Neuronal stem cell (in vitro differentiated cells): ENCODE measurements around the gene AQP7. TPM values are rescaled to one million over a fixed set of nuclear protein-coding genes. Genes with fewer than 3 reads are reported as not detected.
"Not testable (repeated sequence)": the region's sequence is repeated elsewhere in the genome, so short reads cannot be mapped to it uniquely, and the experiment has no call there.

Experiments used
- DNase-seq: peaks from one replicate; pipeline ENCODE4 v3.0.0-alpha.2; 2013; ENCODE audit warnings: low spot score
- H2AFZ ChIP-seq: one replicate; pipeline ENCODE4 v1.6.1; 2013; ENCODE audit warnings: mild to moderate bottlenecking, low read length, inconsistent platforms
- H2AK5ac ChIP-seq: 2 replicates; pipeline ENCODE4 v1.6.1; 2013; ENCODE audit warnings: low read depth, mild to moderate bottlenecking, inconsistent platforms, low read length, moderate library complexity, mixed read lengths
- H2BK120ac ChIP-seq: 2 replicates; pipeline ENCODE4 v1.6.1; 2013; ENCODE audit warnings: low read depth, mild to moderate bottlenecking, inconsistent platforms, low read length, moderate library complexity, mixed read lengths
- H2BK12ac ChIP-seq: one replicate; pipeline ENCODE4 v1.6.1; 2013; ENCODE audit warnings: low read length, inconsistent platforms
- H2BK15ac ChIP-seq: 2 replicates; pipeline ENCODE4 v1.6.1; 2013; ENCODE audit warnings: mild to moderate bottlenecking, low read length, inconsistent platforms, mixed read lengths
- H2BK5ac ChIP-seq: one replicate; pipeline ENCODE4 v1.6.1; 2013; ENCODE audit warnings: inconsistent platforms, mild to moderate bottlenecking, low read length, moderate library complexity
- H3K14ac ChIP-seq: one replicate; pipeline ENCODE4 v1.6.1; 2013; ENCODE audit warnings: low read length, inconsistent platforms
- H3K18ac ChIP-seq: 2 replicates; pipeline ENCODE4 v1.6.1; 2013; ENCODE audit warnings: low read length, inconsistent platforms
- H3K23ac ChIP-seq: 2 replicates; pipeline ENCODE4 v1.6.1; 2013; ENCODE audit warnings: low read depth, mild to moderate bottlenecking, mixed read lengths, low read length, inconsistent platforms; ENCODE audit not compliant: poor library complexity
- H3K27ac ChIP-seq: replicated peaks from 3 replicates; pipeline ENCODE4 v1.5.1; 2013; ENCODE audit warnings: low read length, inconsistent platforms
- H3K27me3 ChIP-seq, 3 experiments: 2 replicates each; pipeline ENCODE4 v1.6.1; 2013; ENCODE audit warnings: low read length in 3 of 3, mild to moderate bottlenecking in 2 of 3, inconsistent platforms in 1 of 3, low read depth in 1 of 3, mixed read lengths in 1 of 3, moderate library complexity in 1 of 3; ENCODE audit not compliant: control insufficient read depth in 3 of 3, insufficient read depth in 3 of 3
- H3K36me3 ChIP-seq, 2 donors: replicated peaks in 1 of 2; 2 replicates each; pipeline ENCODE4 v1.6.1; 2013; ENCODE audit warnings: low read length in 2 of 2; ENCODE audit not compliant: control insufficient read depth in 2 of 2, insufficient read depth in 2 of 2
- H3K4ac ChIP-seq: 2 replicates; pipeline ENCODE4 v1.6.1; 2013; ENCODE audit warnings: inconsistent platforms, mild to moderate bottlenecking, low read length, moderate library complexity
- H3K4me1 ChIP-seq, 2 donors: 1 replicate in 1 of 2; 2 replicates in 1 of 2; pipeline ENCODE4 v1.6.1; 2013; ENCODE audit warnings: low read length in 2 of 2, low read depth in 1 of 2; ENCODE audit not compliant: control insufficient read depth in 2 of 2, insufficient read depth in 1 of 2
- H3K4me2 ChIP-seq: one replicate; pipeline ENCODE4 v1.6.1; 2013; ENCODE audit warnings: mild to moderate bottlenecking, low read length, inconsistent platforms; ENCODE audit not compliant: insufficient read depth, poor library complexity, severe bottlenecking
- H3K4me3 ChIP-seq, 2 donors: 2 replicates each; pipeline ENCODE4 v1.5.1; 2013; ENCODE audit warnings: low read length in 2 of 2, mild to moderate bottlenecking in 2 of 2, inconsistent platforms in 1 of 2, moderate library complexity in 1 of 2
- H3K79me1 ChIP-seq: one replicate; pipeline ENCODE4 v1.6.1; 2013; ENCODE audit warnings: low read depth, mild to moderate bottlenecking, inconsistent platforms, low read length, moderate library complexity
- H3K9ac ChIP-seq: one replicate; pipeline ENCODE4 v1.6.1; 2013; ENCODE audit warnings: mild to moderate bottlenecking, low read depth, low read length, inconsistent platforms; ENCODE audit not compliant: poor library complexity
- H3K9me3 ChIP-seq, 2 donors: replicated peaks in 1 of 2; 2 replicates each; pipeline versions ENCODE3 to v1.6.1; 2013; ENCODE audit warnings: low read length in 2 of 2, mild to moderate bottlenecking in 2 of 2, inconsistent platforms in 1 of 2, low read depth in 1 of 2, mixed read lengths in 1 of 2, moderate library complexity in 1 of 2; ENCODE audit not compliant: control insufficient read depth in 2 of 2, insufficient read depth in 1 of 2
- H4K8ac ChIP-seq: one replicate; pipeline ENCODE4 v1.6.1; 2013; ENCODE audit warnings: low read depth, mild to moderate bottlenecking, inconsistent platforms, low read length, moderate library complexity
- H4K91ac ChIP-seq: one replicate; pipeline ENCODE4 v1.6.1; 2013; ENCODE audit warnings: low read length, low read depth, mild to moderate bottlenecking, inconsistent platforms; ENCODE audit not compliant: poor library complexity
- WGBS, 2 donors: extraction: QIAGEN DNeasy Blood & Tissue Kit; methylation state at CpG; one replicate each; pipeline ENCODE4 v1.1.7; 2013; ENCODE audit warnings: missing lambda C conversion rate in 2 of 2, mixed read lengths in 1 of 2; ENCODE audit not compliant: insufficient read length in 2 of 2, insufficient replicate concordance in 1 of 2; ENCODE audit errors: extremely low coverage in 2 of 2; 5-methylcytosine and 5-hydroxymethylcytosine counted together
- polyA plus RNA-seq, 2 experiments: library from polyadenylated mRNA; stranded (reverse); fragments of 200-250 nt; gene quantifications; one replicate each; pipeline ENCODE4 v1.2.3, GENCODE V29; 2013

The AQP7 gene
- polyA plus RNA-seq (2013, experiment 1 of 2): not detected
- not detected for polyA plus RNA-seq (2013, experiment 2 of 2)

DNA sequence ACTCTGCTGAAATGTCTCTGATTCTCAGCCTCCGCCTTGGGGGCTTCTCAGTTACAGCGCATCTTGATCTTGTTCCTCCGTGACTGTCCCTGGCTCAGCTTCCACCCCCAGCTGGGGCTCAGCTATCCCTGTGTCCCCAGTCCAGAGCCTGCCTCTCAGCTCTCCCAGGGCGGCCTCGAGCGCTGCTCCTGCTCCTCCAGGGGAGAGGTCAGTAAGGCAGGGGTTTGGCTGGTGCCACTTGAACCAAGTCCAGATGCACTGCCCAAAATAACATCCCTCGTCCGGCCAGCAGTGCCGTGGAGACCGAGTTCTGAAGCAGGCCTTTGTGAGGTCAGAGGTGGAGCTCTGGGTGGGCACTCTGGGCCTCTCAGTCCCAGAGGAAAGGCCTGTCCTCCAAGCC is at the start of gene AQP7:
TSS of gene AQP7 (minus strand) at position 198 of the 400 bp plus-strand sequence. CDS start 1,306 bp downstream, outside the sequence.
- not testable (repeated sequence) for H3K27me3 ChIP-seq, H3K4me3 ChIP-seq, H2AK5ac ChIP-seq, H2BK120ac ChIP-seq, H3K4ac ChIP-seq, H4K91ac ChIP-seq, H3K27ac ChIP-seq, H3K23ac ChIP-seq, H3K36me3 ChIP-seq, H3K79me1 ChIP-seq, H3K9ac ChIP-seq, H2BK12ac ChIP-seq, H4K8ac ChIP-seq, H3K4me1 ChIP-seq, DNase-seq, H2BK5ac ChIP-seq, H3K14ac ChIP-seq, H3K9me3 ChIP-seq, H3K4me2 ChIP-seq
- WGBS, 2 donors: no CpG with 5 or more reads among the region's 10 CpGs
- peak within 1 kb of the TSS; percentile 63 for H2AFZ ChIP-seq
- peak within 1 kb of the TSS; percentile 98 for H2BK15ac ChIP-seq
- H3K18ac ChIP-seq: peak within 1 kb of the TSS; percentile 57

GRCh38 chr9:33450621-33451146 is 48.3 kb upstream of the AQP7 start:
- H3K14ac ChIP-seq: no peak overlapping the region
- H2AFZ ChIP-seq: no peak overlapping the region
- no peaks in the 10 kb centered on the region for H3K36me3 ChIP-seq
- peak overlapping the region; percentile 5 for H2BK15ac ChIP-seq
- H3K4me1 ChIP-seq: peaks cover 10 to 25% of the 10 kb centered on the region in 2 donors
- H2BK120ac ChIP-seq: no peak overlapping the region
- no peak overlapping the region for H3K23ac ChIP-seq
- H3K18ac ChIP-seq: no peak overlapping the region
- H4K8ac ChIP-seq: no peak overlapping the region
- no peak overlapping the region for H2BK12ac ChIP-seq
- no peak for DNase-seq
- WGBS, 2 donors: no CpG with 5 or more reads among the region's 4 CpGs
- no peak overlapping the region for H3K27ac ChIP-seq
- H3K9ac ChIP-seq: no peak overlapping the region
- no peak overlapping the region for H2AK5ac ChIP-seq
- peaks cover 0 to 24% (median 21%) of the 10 kb centered on the region in 3 experiments for H3K27me3 ChIP-seq
- no peak overlapping the region for H3K4me2 ChIP-seq
- peaks cover 0 to 2% of the 10 kb centered on the region in 2 donors for H3K9me3 ChIP-seq
- H4K91ac ChIP-seq: no peak overlapping the region
- H3K4me3 ChIP-seq: no peak overlapping the region
- H3K4ac ChIP-seq: no peak overlapping the region
- H3K79me1 ChIP-seq: no peaks in the 10 kb centered on the region
- no peak overlapping the region for H2BK5ac ChIP-seq

- no peak overlapping the region for H3K14ac ChIP-seq
- no peaks in the 10 kb centered on the region for H3K36me3 ChIP-seq
- H3K23ac ChIP-seq: no peak overlapping the region
- no CpG with 5 or more reads among the region's 5 CpGs for WGBS, 2 donors
- peaks cover 0 to 33% (median 21%) of the 10 kb centered on the region in 3 experiments for H3K27me3 ChIP-seq
- no peak overlapping the region for H2AFZ ChIP-seq
- no peak overlapping the region for H3K4me3 ChIP-seq
- DNase-seq: no peak
- no peak overlapping the region for H2BK5ac ChIP-seq
- peaks cover 10 to 27% of the 10 kb centered on the region in 2 donors for H3K4me1 ChIP-seq
- no peak overlapping the region for H3K9ac ChIP-seq
- no peak overlapping the region for H3K4me2 ChIP-seq
- H3K27ac ChIP-seq: no peak overlapping the region
- H3K18ac ChIP-seq: no peak overlapping the region
- no peak overlapping the region for H3K4ac ChIP-seq
- peaks cover 0 to 2% of the 10 kb centered on the region in 2 donors for H3K9me3 ChIP-seq
- no peak overlapping the region for H2BK15ac ChIP-seq
- H4K91ac ChIP-seq: no peak overlapping the region
- no peak overlapping the region for H2BK120ac ChIP-seq
- no peaks in the 10 kb centered on the region for H3K79me1 ChIP-seq
- H2BK12ac ChIP-seq: no peak overlapping the region
- no peak overlapping the region for H2AK5ac ChIP-seq
- no peak overlapping the region for H4K8ac ChIP-seq
These were observed 47.3 kb upstream of the AQP7 start for GRCh38 chr9:33449715-33450114.

DNA sequence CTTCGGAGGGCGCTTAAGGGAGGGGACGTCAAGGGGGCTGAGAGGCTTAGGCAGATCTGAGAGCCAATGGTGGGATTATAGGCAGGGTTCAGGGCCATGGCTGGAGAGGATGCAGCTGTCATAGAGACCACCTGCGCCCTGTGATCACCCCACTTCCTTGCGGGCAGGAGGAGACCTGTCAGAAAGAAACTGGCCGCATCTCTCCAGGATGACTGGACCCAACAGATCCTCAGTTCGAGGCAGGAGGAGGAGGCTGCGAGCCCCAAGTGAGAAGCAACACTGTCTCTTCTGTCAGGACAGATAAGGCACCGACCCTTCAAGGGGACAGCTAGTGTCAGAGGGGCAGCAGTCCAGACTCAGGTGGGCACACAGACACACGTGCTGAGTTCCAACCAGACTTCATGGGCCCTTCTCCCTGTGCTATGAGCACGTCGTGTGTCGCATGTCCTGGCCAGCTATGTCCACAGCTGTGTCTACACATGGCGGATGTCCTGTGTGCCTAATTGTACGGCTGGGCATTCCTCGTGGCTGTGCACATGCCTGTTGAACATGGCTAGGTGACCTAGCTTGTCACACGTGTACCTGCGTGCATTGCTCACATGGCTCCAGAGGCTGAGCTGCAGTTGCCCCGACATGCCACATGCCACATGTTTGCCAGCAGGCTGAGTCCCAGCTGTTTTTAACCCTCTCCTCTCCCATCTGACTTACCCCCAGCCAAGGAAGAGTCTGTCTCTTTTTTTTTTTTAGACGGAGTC is 45.6 kb upstream of the AQP7 start:
- DNase-seq: no peak
- H2AFZ ChIP-seq: peak overlapping the region; percentile 91

More for the DNA sequence above, 45.6 kb upstream of the AQP7 start:
- H3K27me3 ChIP-seq: peaks cover 0 to 39% (median 21%) of the 10 kb centered on the region in 3 experiments
- H3K9me3 ChIP-seq: peaks cover 0 to 2% of the 10 kb centered on the region in 2 donors
- H3K23ac ChIP-seq: peak overlapping the region; percentile 26
- H3K4me2 ChIP-seq: peak overlapping the region; percentile 74
- H3K4me1 ChIP-seq: peaks cover 10 to 28% of the 10 kb centered on the region in 2 donors
- H3K4ac ChIP-seq: no peak overlapping the region
- H3K27ac ChIP-seq: no peak overlapping the region
- H2AK5ac ChIP-seq: peak overlapping the region; percentile 20
- H2BK15ac ChIP-seq: no peak overlapping the region
- H4K91ac ChIP-seq: no peak overlapping the region
- no peaks in the 10 kb centered on the region for H3K79me1 ChIP-seq
- peak overlapping the region; percentile 34 to 68 for H3K4me3 ChIP-seq
- no peak overlapping the region for H4K8ac ChIP-seq
- no peaks in the 10 kb centered on the region for H3K36me3 ChIP-seq
- peak overlapping the region; percentile 10 for H3K14ac ChIP-seq
- no CpG with 5 or more reads among the region's 20 CpGs for WGBS, 2 donors
- H3K18ac ChIP-seq: peak overlapping the region; percentile 69
- no peak overlapping the region for H2BK120ac ChIP-seq
- peak overlapping the region; percentile 0 for H3K9ac ChIP-seq
- H2BK12ac ChIP-seq: no peak overlapping the region
- H2BK5ac ChIP-seq: no peak overlapping the region
